Heart right ventricle (tissue), 16 donors: ENCODE results near the gene RRAS. TPM values are rescaled to one million over a fixed set of nuclear protein-coding genes. Genes with fewer than 3 reads are reported as not detected.

Experiments
- ATAC-seq, 8 donors: fragments of 200-7000 bp; cut with Tn5 transposase; one replicate each; pipeline ENCODE4 v1.9.1; 2020; ENCODE audit warnings: mild to moderate bottlenecking in 8 of 8, moderate library complexity in 8 of 8, moderate number of reproducible peaks in 1 of 8
- DNase-seq, 2 donors: peaks; one replicate each; pipeline ENCODE4 v3.0.0-alpha.2; 2020
- H3K27ac ChIP-seq, 10 donors: fragments of 200-600 bp; sonication (generic) in 2 of 10; one replicate each; pipeline versions ENCODE4 v1.5.0 to v1.8.0; 2020 to 2022; ENCODE audit warnings: mild to moderate bottlenecking in 3 of 10
- H3K27me3 ChIP-seq, 7 donors: fragments of 200-600 bp; one replicate each; pipeline ENCODE4 v1.8.0; 2021 to 2022; ENCODE audit warnings: mild to moderate bottlenecking in 2 of 7
- H3K36me3 ChIP-seq, 9 donors: fragments of 200-600 bp; sonication (generic) in 1 of 9; one replicate each; pipeline versions ENCODE4 v1.5.0 to v1.8.0; 2020 to 2022; ENCODE audit warnings: mild to moderate bottlenecking in 2 of 9
- H3K4me1 ChIP-seq, 9 donors: fragments of 200-600 bp; sonication (generic) in 1 of 9; one replicate each; pipeline versions ENCODE4 v1.5.0 to v1.8.0; 2020 to 2022; ENCODE audit warnings: mild to moderate bottlenecking in 4 of 9
- H3K4me3 ChIP-seq, 10 donors: fragments of 200-600 bp; sonication (generic) in 2 of 10; one replicate each; pipeline versions ENCODE4 v1.5.0 to v1.8.0; 2020 to 2022; ENCODE audit warnings: mild to moderate bottlenecking in 7 of 10, moderate library complexity in 2 of 10
- H3K9me3 ChIP-seq, 11 donors: fragments of 200-600 bp in 10 of 11; sonication (generic) in 2 of 11; one replicate each; pipeline versions ENCODE4 v1.5.0 to v1.8.0; 2013 to 2022; ENCODE audit warnings: mild to moderate bottlenecking in 2 of 11, control low read depth in 1 of 11, moderate library complexity in 1 of 11
- CTCF ChIP-seq, 9 donors: fragments of 200-600 bp; sonication (generic) in 2 of 9; IDR thresholded peaks; one replicate each; pipeline versions ENCODE4 v1.5.0 to v1.8.0; 2021 to 2022; ENCODE audit warnings: antibody characterized with exemption in 9 of 9, mild to moderate bottlenecking in 5 of 9, moderate library complexity in 1 of 9
- WGBS, 2 donors: extraction: QIAGEN DNeasy Blood & Tissue Kit; methylation state at CpG; one replicate each; pipeline ENCODE4 v1.1.7; 2013; ENCODE audit warnings: inconsistent platforms in 1 of 2; 5-methylcytosine and 5-hydroxymethylcytosine counted together
- intact Hi-C, 10 donors: fragments of 100-400 bp; cut with DNase I; formaldehyde crosslinking; loops; one replicate each; pipeline versions ENCODE4 v1.11.1 to v1.14.2; 2022
- polyA plus RNA-seq, 2 donors: library from polyadenylated mRNA; stranded (reverse); fragments of 200-250 nt; gene quantifications; one replicate each; pipeline ENCODE4 v1.2.3, GENCODE V29; 2013
- total RNA-seq, 10 donors: library from RNA; stranded (reverse); fragmentation: NEBNext Ultra II Directional in 3 of 10; extraction: Animal tissue kit (Norgen Biotek cat#: 25700) in 3 of 10; gene quantifications; one replicate each; pipeline versions ENCODE4 v1.2.1 to v1.2.4, GENCODE V29; 2021 to 2023
- donor health status: Arrhythmogenic right ventricular cardiomyopathy.
- donor health status: ischemic (EF 13 %, LVEDD 7.1; RV severe dilation, severe dysfunction).
- donor health status: healthy with polysubstance abuse.
- donor health status: DM: no; HTN: yes; CAD: no.
- donor health status: DM: no; HTN: no; CAD: no.
- donor health status: ischemic (EF 25% LVEDD 6.9; RV normal size, moderate dysfunction).
- donor health status: ischemic (EF 25% LVEDD 5.7; RV mildly dilated, moderate dysfunction).
- donor health status: healthy.
- donor health status: DM: yes; HTN: yes; CAD: no.
- donor health status: Ischemic cardiomyopathy.
- donor health status: ischemic (EF 35%, LVEDD 5.7; RV mildly dilated, moderate dysfunction).
- donor health status: nonischemic (EF 11% LVEDD 7.7; RV severe dilation, severe dysfunction).
- donor health status: DM: yes; HTN: yes; CAD: no.
- donor health status: PGD.
- donor health status: ischemic (EF 29% LVEDD 5.4; RV normal size, mild dysfunction).
- donor health status: nonischemic (EF 23%, LVEDD 6.1; RV moderate dilation, normal function).

The RRAS gene
- total and polyA plus RNA-seq, 12 donors, result 90.4 to 215 (median 117) TPM

GRCh38 chr19:49665036-49665350, 25.1 kb upstream of the RRAS start:
- Histone ChIP-seq H3K9me3 (no peaks in the 10 kb centered on the region), H3K36me3 (peaks cover 0 to 46% (median 8%) of the 10 kb centered on the region in 9 donors), H3K27ac (peak overlapping the region; percentile 55 to 92 (median 89)), H3K4me1 (peaks cover 10 to 31% (median 19%) of the 10 kb centered on the region in 9 donors), H3K4me3 (peak overlapping the region; percentile 50 to 94 (median 78)), H3K27me3 (no peaks in the 10 kb centered on the region)
- 0 to 1% methylated on average over 7 of the region's 7 CpGs for WGBS, 2 donors
- ATAC-seq (peak in 6 of 8 donors; percentile 0 to 3 (median 0)), DNase-seq (no peak)
- intact Hi-C loops, result loop anchor here in 4 of 10 donors (1.0 to 5.0 kb wide), 3 partner anchors 73 to 83 kb away; partner anchors contain the start of genes PRR12 (in 2 of the 4), NOSIP (in 1 of the 4) and PRRG2 (in 1 of the 4)
- no peak for TF ChIP-seq CTCF (IDR thresholded peaks at IDR 0.05)

- no peaks in the 10 kb centered on the region for H3K27me3 ChIP-seq
- peak overlapping the region; percentile 50 to 94 (median 78) for H3K4me3 ChIP-seq
- WGBS, 2 donors, result 1% methylated on average over 53 of the region's 53 CpGs
- ATAC-seq, result peak; percentile 78 to 88 (median 84)
- DNase-seq, result peak; percentile 88 to 91
- TF ChIP-seq CTCF (IDR thresholded peaks at IDR 0.05), result peak in 4 of 9 donors; percentile 19 to 37 (median 34)
- H3K9me3 ChIP-seq, result no peaks in the 10 kb centered on the region
- H3K36me3 ChIP-seq, result peaks cover 0 to 49% (median 8%) of the 10 kb centered on the region in 9 donors
- H3K4me1 ChIP-seq, result peaks cover 10 to 31% (median 19%) of the 10 kb centered on the region in 9 donors
- H3K27ac ChIP-seq, result peak overlapping the region; percentile 11 to 92 (median 89)
- intact Hi-C loops, result loop anchor here in 4 of 10 donors (1.0 to 5.0 kb wide), 3 partner anchors 72 to 82 kb away; partner anchors contain the start of genes PRR12 (in 2 of the 4), NOSIP (in 1 of the 4) and PRRG2 (in 1 of the 4)
These were observed 24.5 kb upstream of the RRAS start for GRCh38 chr19:49664171-49665035.

GRCh38 chr19:49663224-49663623, 23.3 kb upstream of the RRAS start:
- intact Hi-C loops, result no loop called here
- Histone ChIP-seq H3K27ac (peak overlapping the region in 1 of 10 donors; percentile 92), H3K27me3 (no peaks in the 10 kb centered on the region)

More at GRCh38 chr19:49663224-49663623, 23.3 kb upstream of the RRAS start:
- H3K4me1 ChIP-seq, result peaks cover 10 to 31% (median 19%) of the 10 kb centered on the region in 9 donors
- no peaks in the 10 kb centered on the region for H3K9me3 ChIP-seq
- H3K36me3 ChIP-seq, result peaks cover 0 to 53% (median 19%) of the 10 kb centered on the region in 9 donors
- WGBS, 2 donors, result 89 to 93% methylated on average over 12 of the region's 12 CpGs
- peak overlapping the region in 1 of 10 donors; percentile 85 for H3K4me3 ChIP-seq
- no peak for ATAC-seq
- no peak for DNase-seq
- TF ChIP-seq CTCF (IDR thresholded peaks at IDR 0.05), result no peak
